Adrenal gland (tissue), 12 donors: Measurements from ENCODE around the gene RASIP1. TPM values are rescaled to one million over a fixed set of nuclear protein-coding genes. Genes with fewer than 3 reads are reported as not detected.

Experiments used
- DNase-seq, 7 donors: peaks; one replicate each; pipeline ENCODE4 v3.0.0-alpha.2; 2019 to 2020
- H3K27ac ChIP-seq, 5 donors: fragments of 200-600 bp; sonication (generic) in 4 of 5; 1 replicate in 3 of 5; 2 replicates in 2 of 5; pipeline versions ENCODE4 v1.5.1 to v1.8.0; 2016 to 2020; ENCODE audit warnings: mild to moderate bottlenecking in 1 of 5
- H3K27me3 ChIP-seq: fragments of 200-600 bp; 2 replicates; pipeline ENCODE4 v1.8.0; 2021
- H3K36me3 ChIP-seq, 2 donors: fragments of 200-600 bp; replicated peaks in 1 of 2; 1 replicate in 1 of 2; 2 replicates in 1 of 2; pipeline versions ENCODE4 v1.5.1 to v1.8.0; 2018 to 2022
- H3K4me1 ChIP-seq, 2 donors: fragments of 200-600 bp; replicated peaks in 1 of 2; 1 replicate in 1 of 2; 2 replicates in 1 of 2; pipeline versions ENCODE4 v1.5.1 to v1.8.0; 2018 to 2021
- H3K4me3 ChIP-seq, 4 donors: fragments of 200-600 bp; sonication (generic) in 3 of 4; one replicate each; pipeline ENCODE4 v1.5.1; 2016 to 2018
- H3K9me3 ChIP-seq, 3 donors: fragments of 200-600 bp; sonication (generic) in 1 of 3; replicated peaks in 1 of 3; 1 replicate in 2 of 3; 2 replicates in 1 of 3; pipeline versions ENCODE4 v1.5.1 to v1.8.0; 2016 to 2021
- CTCF ChIP-seq, 6 experiments: fragments of 450-650 bp in 4 of 6; fragments of 200-600 bp in 2 of 6; sonication (generic) in 1 of 6; IDR thresholded peaks; 1 replicate in 5 of 6; 2 replicates in 1 of 6; pipeline versions ENCODE4 v1.5.1 to v1.8.0; 2016 to 2021; ENCODE audit warnings: antibody characterized with exemption in 6 of 6, mild to moderate bottlenecking in 2 of 6, moderate library complexity in 1 of 6
- POLR2A ChIP-seq, 2 donors: fragments of 450-650 bp; IDR thresholded peaks; one replicate each; pipeline ENCODE4 v1.6.1; 2017; ENCODE audit warnings: antibody characterized with exemption in 2 of 2, mild to moderate bottlenecking in 2 of 2, moderate library complexity in 1 of 2
- WGBS, 4 donors: extraction: QIAGEN DNeasy Blood & Tissue Kit in 2 of 4; methylation state at CpG; one replicate each; pipeline versions ENCODE4 v1.1.5 to v1.1.7; 2013 to 2017; 5-methylcytosine and 5-hydroxymethylcytosine counted together
- intact Hi-C, 2 donors: fragments of 100-400 bp; cut with DNase I; formaldehyde crosslinking; loops; one replicate each; pipeline versions ENCODE4 v1.14.1 to v1.15.0; 2022 to 2023
- polyA plus RNA-seq, 3 donors: library from polyadenylated mRNA; stranded (reverse); fragments of 200-250 nt in 2 of 3; fragments of 350-450 nt in 1 of 3; fragmentation: Illumina TruSeq in 1 of 3; extraction: RNeasy Lipid Tissue Mini Kit (QIAGEN cat#74804) in 1 of 3; gene quantifications; one replicate each; pipeline ENCODE4 v1.2.3, GENCODE V29; 2013 to 2014
- total RNA-seq, 9 donors: library from RNA; depleted of rRNA in 4 of 9; stranded (reverse); fragments of >200 nt in 4 of 9; fragments of 120-200 nt in 1 of 9; fragmentation: NEBNext Ultra II Directional in 1 of 9; extraction: Animal tissue kit (Norgen Biotek cat#: 25700) in 1 of 9; gene quantifications; one replicate each; pipeline versions ENCODE4 v1.1.0 to v1.2.4, GENCODE V29; 2013 to 2023
- donor health status: healthy with polysubstance abuse.
- donor health status: Bipolar disorder and iron deficiency.
- donor health status: DM: yes; HTN: yes; CAD: no.
- donor health status: DM: no; HTN: no; CAD: no.
- donor health status: DM: no; HTN: no; CAD: no.
- donor health status: DM: yes; HTN: yes; CAD: no.

Gene RASIP1
- total and polyA plus RNA-seq, 12 donors = 5.1 to 38.9 (median 16.7) TPM

- 39 to 89% (median 70%) methylated on average over 2 of the region's 2 CpGs for WGBS, 4 donors
- Histone ChIP-seq H3K27ac (no peak overlapping the region), H3K27me3 (no peaks in the 10 kb centered on the region), H3K36me3 (no peaks in the 10 kb centered on the region), H3K4me3 (no peak overlapping the region), H3K4me1 (no peaks in the 10 kb centered on the region), H3K9me3 (no peaks in the 10 kb centered on the region)
- TF ChIP-seq POLR2A (IDR thresholded peaks at IDR 0.05) (no peak), CTCF (IDR thresholded peaks at IDR 0.05) (no peak)
- no peak for DNase-seq
- intact Hi-C loops = no loop called here
Observed at GRCh38 chr19:48705431-48705830, 35.0 kb downstream of the RASIP1 start.

DNA sequence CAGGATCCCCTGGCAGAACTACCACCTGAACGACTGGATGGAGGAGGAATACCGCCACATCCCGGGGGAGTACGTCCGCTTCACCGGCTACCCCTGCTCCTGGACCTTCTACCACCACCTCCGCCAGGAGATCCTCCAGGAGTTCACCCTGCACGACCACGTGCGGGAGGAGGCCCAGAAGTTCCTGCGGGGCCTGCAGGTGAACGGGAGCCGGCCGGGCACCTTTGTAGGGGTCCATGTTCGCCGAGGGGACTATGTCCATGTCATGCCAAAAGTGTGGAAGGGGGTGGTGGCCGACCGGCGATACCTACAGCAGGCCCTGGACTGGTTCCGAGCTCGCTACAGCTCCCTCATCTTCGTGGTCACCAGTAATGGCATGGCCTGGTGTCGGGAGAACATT lies 37.1 kb downstream of the RASIP1 start:
- DNase-seq = no peak
- Histone ChIP-seq H3K27ac (no peak overlapping the region), H3K4me1 (no peaks in the 10 kb centered on the region), H3K36me3 (no peaks in the 10 kb centered on the region), H3K4me3 (no peak overlapping the region), H3K27me3 (no peaks in the 10 kb centered on the region), H3K9me3 (no peaks in the 10 kb centered on the region)
- WGBS, 4 donors = 90 to 96% (median 93%) methylated on average over 7 to 23 of the region's 23 CpGs
- intact Hi-C loops = no loop called here
- TF ChIP-seq POLR2A (IDR thresholded peaks at IDR 0.05) = no peak
- no peak for TF ChIP-seq CTCF (IDR thresholded peaks at IDR 0.05)

- Histone ChIP-seq H3K4me1 (no peaks in the 10 kb centered on the region), H3K36me3 (no peaks in the 10 kb centered on the region), H3K27ac (no peak overlapping the region), H3K4me3 (no peak overlapping the region), H3K27me3 (no peaks in the 10 kb centered on the region), H3K9me3 (no peaks in the 10 kb centered on the region)
- intact Hi-C loops = no loop called here
- 92 to 95% (median 93%) methylated on average over 13 of the region's 13 CpGs for WGBS, 4 donors
- DNase-seq = no peak
- TF ChIP-seq POLR2A (IDR thresholded peaks at IDR 0.05) (no peak), CTCF (IDR thresholded peaks at IDR 0.05) (no peak)
Observed at GRCh38 chr19:48702701-48703100, 37.7 kb downstream of the RASIP1 start.

GRCh38 chr19:48698046-48698445 lies 42.4 kb downstream of the RASIP1 start:
- no peaks in the 10 kb centered on the region for H3K27me3 ChIP-seq
- H3K27ac ChIP-seq = no peak overlapping the region
- intact Hi-C loops = no loop called here
- TF ChIP-seq POLR2A (IDR thresholded peaks at IDR 0.05) = no peak
- no peak for TF ChIP-seq CTCF (IDR thresholded peaks at IDR 0.05)
- DNase-seq = no peak
- no peak overlapping the region for H3K4me3 ChIP-seq
- H3K36me3 ChIP-seq = no peaks in the 10 kb centered on the region
- no peaks in the 10 kb centered on the region for H3K4me1 ChIP-seq
- no peaks in the 10 kb centered on the region for H3K9me3 ChIP-seq
- 34 to 53% (median 46%) methylated on average over 4 of the region's 4 CpGs for WGBS, 4 donors
